ENCODE results near the gene SPACA4. TPM values are rescaled to one million over a fixed set of nuclear protein-coding genes. Genes with fewer than 3 reads are reported as not detected.

The SPACA4 gene
- total RNA-seq, 1 experiment from 2014 or later = not detected

GRCh38 chr19:48633148-48634035 lies 26.9 kb downstream of the SPACA4 start:
- no peak overlapping the region for H2BK20ac ChIP-seq (ENCODE audit: low read depth, low read length, poor library complexity, severe bottlenecking)
- no peak overlapping the region for H3K9ac ChIP-seq (ENCODE audit: extremely low read depth, insufficient read length, low read length)
- no peak overlapping the region for H3K27ac Mint-ChIP-seq

More at GRCh38 chr19:48633148-48634035, 26.9 kb downstream of the SPACA4 start:
- H3K27ac ChIP-seq (ENCODE audit: insufficient read length, low read depth, low read length) = no peak overlapping the region
- no peaks in the 10 kb centered on the region; the same call in 1 of the 2 replicates for H3K27me3 ChIP-seq (ENCODE audit: insufficient read depth, low read length)
- no peak overlapping the region for H3K18ac ChIP-seq (ENCODE audit: insufficient read length, low read depth, low read length)
- H3K79me2 ChIP-seq (ENCODE audit: insufficient read depth, low read length) = no peaks in the 10 kb centered on the region
- no peak overlapping the region for H4K5ac ChIP-seq (ENCODE audit: insufficient read length, low read depth, low read length)
- no peak overlapping the region for H2BK12ac ChIP-seq (ENCODE audit: insufficient read length, low read depth, low read length)
- H3K4me2 ChIP-seq (ENCODE audit: insufficient read depth, insufficient read length, low read length) = no peak overlapping the region
- WGBS (ENCODE audit: extremely low coverage, insufficient read length, low lambda C conversion rate) = no CpG with 5 or more reads among the region's 22 CpGs
- no peak overlapping the region for H3T11ph ChIP-seq (ENCODE audit: low read length)
- H2BK120ac ChIP-seq (ENCODE audit: low read depth, low read length, poor library complexity, severe bottlenecking) = no peak overlapping the region
- peaks cover 32% of the 10 kb centered on the region for H3K23me2 ChIP-seq (ENCODE audit: insufficient read length, low read depth, low read length, poor library complexity, severe bottlenecking)
- H4K8ac ChIP-seq (replicated peaks; ENCODE audit: insufficient read length, low read depth, low read length) = no peak overlapping the region
- Mint-ChIP-seq H3K4me3 (peak overlapping the region in 1 of 2 experiments; percentile 63; a peak in 2 of 5 replicates), H3K36me3 (ENCODE audit: insufficient read depth in 1 of 3, low read depth in 3 of 3) (peaks cover 3 to 20% (median 16%) of the 10 kb centered on the region in 3 experiments; a peak in 6 of 7 replicates), H3K27me3 (ENCODE audit: low read depth) (peaks cover 4% of the 10 kb centered on the region), H3K9me3 (no peaks in the 10 kb centered on the region), H3K4me1 (peaks cover 27 to 48% of the 10 kb centered on the region in 2 experiments)
- H2AFZ ChIP-seq (ENCODE audit: low read length) = no peak overlapping the region
- H3K9me3 ChIP-seq (ENCODE audit: control insufficient read depth, low read depth, low read length) = no peaks in the 10 kb centered on the region
- H3K23ac ChIP-seq (ENCODE audit: insufficient read length, low read depth, low read length) = no peak overlapping the region
- H4K91ac ChIP-seq (ENCODE audit: insufficient read length, low read depth, low read length) = no peak overlapping the region
- H2BK5ac ChIP-seq (ENCODE audit: insufficient read length, low read length) = no peak overlapping the region
- no peak overlapping the region for H3K14ac ChIP-seq (ENCODE audit: insufficient read depth, low read length)
- peaks cover 7% of the 10 kb centered on the region; the same call in 1 of the 2 replicates for H3K4me1 ChIP-seq (ENCODE audit: insufficient read depth, low read length)
- no peak overlapping the region for H3K4ac ChIP-seq (ENCODE audit: low read depth, low read length)
- DNase-seq = no peak
- no peak overlapping the region for H2BK15ac ChIP-seq (ENCODE audit: low read depth, low read length)
- TF ChIP-seq CTCF (conservative IDR thresholded peaks at IDR 0.05) = no peak
- H4K20me1 ChIP-seq (ENCODE audit: control insufficient read depth, insufficient read depth, insufficient read length) = no peaks in the 10 kb centered on the region
- H3K56ac ChIP-seq (ENCODE audit: insufficient read length, low read depth, low read length) = no peak overlapping the region
- no peaks in the 10 kb centered on the region for H3K79me1 ChIP-seq (ENCODE audit: insufficient read depth, low read depth, low read length, poor library complexity, severe bottlenecking)
- no peak overlapping the region for H2AK5ac ChIP-seq (ENCODE audit: insufficient read length, low read length)
